Naive thymus-derived CD8-positive, alpha-beta T cell (primary cell): ENCODE measurements around the gene TRAF3IP1. TPM values are rescaled to one million over a fixed set of nuclear protein-coding genes. Genes with fewer than 3 reads are reported as not detected.
A peak's percentile ranks its signal among the peaks of the same experiment; 100 is the strongest.

ENCODE experiments used
- ATAC-seq, 2 donors: fragments of 150-1000 bp; cut with Tn5 transposase in 1 of 2; sonication (Bioruptor Pico), chemical (Tn5 transposase) in 1 of 2; 1 replicate in 1 of 2; 2 replicates in 1 of 2; pipeline ENCODE4 v1.10.0; 2021; ENCODE audit warnings: mild to moderate bottlenecking in 2 of 2, moderate library complexity in 2 of 2
- POLR2A ChIA-PET: fragments of 350-600 bp; sonication (Branson Sonifier 250); formaldehyde crosslinking; loops from one replicate; lab custom pipeline; 2021; ENCODE audit warnings: antibody characterized with exemption; lab: Charles Lee
- DNase-seq, 10 donors: peaks; one replicate each; pipeline versions ENCODE4 v3.0.0 to v3.0.0-alpha.2; 2020 to 2022
- H3K27ac Mint-ChIP-seq, 10 donors: one replicate each; pipeline ENCODE4 v1.8.0; 2020 to 2022; ENCODE audit warnings: mild to moderate bottlenecking in 10 of 10, mixed read lengths in 10 of 10, moderate library complexity in 4 of 10, inconsistent platforms in 1 of 10
- H3K27me3 Mint-ChIP-seq, 5 donors: one replicate each; pipeline ENCODE4 v1.8.0; 2021 to 2022; ENCODE audit warnings: mixed read lengths in 5 of 5
- H3K36me3 Mint-ChIP-seq, 3 donors: one replicate each; pipeline ENCODE4 v1.8.0; 2020 to 2022; ENCODE audit warnings: mixed read lengths in 3 of 3, mild to moderate bottlenecking in 2 of 3, inconsistent platforms in 1 of 3
- H3K4me1 Mint-ChIP-seq, 4 donors: one replicate each; pipeline ENCODE4 v1.8.0; 2021 to 2022; ENCODE audit warnings: mixed read lengths in 4 of 4
- H3K4me3 Mint-ChIP-seq, 10 donors: one replicate each; pipeline ENCODE4 v1.8.0; 2020 to 2022; ENCODE audit warnings: mild to moderate bottlenecking in 10 of 10, mixed read lengths in 10 of 10, moderate library complexity in 6 of 10, inconsistent platforms in 1 of 10
- H3K9me3 Mint-ChIP-seq, 9 donors: one replicate each; pipeline ENCODE4 v1.8.0; 2020 to 2022; ENCODE audit warnings: mixed read lengths in 9 of 9, mild to moderate bottlenecking in 3 of 9, inconsistent platforms in 1 of 9, moderate library complexity in 1 of 9
- polyA plus RNA-seq, 3 donors: library from polyadenylated mRNA; unstranded; fragments of 300-500 nt; fragmentation: Illumina TruSeq; gene quantifications; one replicate each; pipeline ENCODE4 v1.2.3, GENCODE V29; 2021
- total RNA-seq, 8 experiments: library from RNA in 2 of 8; stranded (reverse) in 2 of 8; gene quantifications; one replicate each; pipeline ENCODE4 v1.2.3 and lab custom pipeline; 2021 to 2026

The TRAF3IP1 gene
- total and polyA plus RNA-seq, 5 experiments from 2014 or later: 4.8 to 9.8 (median 6.7) TPM

GRCh38 chr2:238282861-238283738 lies 37.2 kb upstream of the TRAF3IP1 start:
- H3K4me3 Mint-ChIP-seq: peak overlapping the region in 1 of 10 donors; percentile 51
- peak overlapping the region in 3 of 10 donors; percentile 60 to 82 (median 66) for H3K27ac Mint-ChIP-seq
- ATAC-seq: no peak
- no peaks in the 10 kb centered on the region for H3K27me3 Mint-ChIP-seq
- no peak for DNase-seq
- POLR2A ChIA-PET: no interaction called here
- H3K9me3 Mint-ChIP-seq: no peaks in the 10 kb centered on the region
- peaks cover 33 to 68% (median 53%) of the 10 kb centered on the region in 4 donors for H3K4me1 Mint-ChIP-seq
- peaks cover 0 to 4% (median 2%) of the 10 kb centered on the region in 3 donors for H3K36me3 Mint-ChIP-seq

- Mint-ChIP-seq H3K9me3 (no peaks in the 10 kb centered on the region), H3K27ac (peak overlapping the region in 2 of 10 donors; percentile 17 to 99), H3K4me3 (no peak overlapping the region), H3K4me1 (peaks cover 33 to 73% (median 63%) of the 10 kb centered on the region in 4 donors), H3K27me3 (peaks cover 0 to 2% (median 0%) of the 10 kb centered on the region in 5 donors), H3K36me3 (no peaks in the 10 kb centered on the region)
- ATAC-seq (no peak), DNase-seq (no peak)
- POLR2A ChIA-PET: no interaction called here
Observed at GRCh38 chr2:238284802-238285515, 35.4 kb upstream of the TRAF3IP1 start.

GRCh38 chr2:238285653-238286082 lies 34.6 kb upstream of the TRAF3IP1 start:
- ATAC-seq (no peak), DNase-seq (peak in 1 of 10 donors; percentile 9)
- no peaks in the 10 kb centered on the region for H3K9me3 Mint-ChIP-seq
- peak overlapping the region in 2 of 10 donors; percentile 21 to 99 for H3K27ac Mint-ChIP-seq
- peaks cover 0 to 2% (median 0%) of the 10 kb centered on the region in 5 donors for H3K27me3 Mint-ChIP-seq
- peaks cover 28 to 74% (median 66%) of the 10 kb centered on the region in 4 donors for H3K4me1 Mint-ChIP-seq
- POLR2A ChIA-PET: no interaction called here
- no peaks in the 10 kb centered on the region for H3K36me3 Mint-ChIP-seq
- H3K4me3 Mint-ChIP-seq: peak overlapping the region in 2 of 10 donors; percentile 13 to 88

GRCh38 chr2:238286095-238286494 lies 34.2 kb upstream of the TRAF3IP1 start:
- POLR2A ChIA-PET: no interaction called here
- H3K4me1 Mint-ChIP-seq: peaks cover 28 to 73% (median 65%) of the 10 kb centered on the region in 4 donors
- no peaks in the 10 kb centered on the region for H3K9me3 Mint-ChIP-seq
- peaks cover 0 to 2% (median 0%) of the 10 kb centered on the region in 5 donors for H3K27me3 Mint-ChIP-seq
- no peaks in the 10 kb centered on the region for H3K36me3 Mint-ChIP-seq
- DNase-seq (no peak), ATAC-seq (no peak)
- peak overlapping the region in 4 of 10 donors; percentile 10 to 88 (median 48) for H3K4me3 Mint-ChIP-seq
- H3K27ac Mint-ChIP-seq: peak overlapping the region in 6 of 10 donors; percentile 10 to 99 (median 54)

GRCh38 chr2:238286551-238286950 lies 33.8 kb upstream of the TRAF3IP1 start:
- Mint-ChIP-seq H3K36me3 (no peaks in the 10 kb centered on the region), H3K4me3 (peak overlapping the region; percentile 72 to 89 (median 79)), H3K4me1 (peaks cover 28 to 73% (median 63%) of the 10 kb centered on the region in 4 donors), H3K27ac (peak overlapping the region in 7 of 10 donors; percentile 53 to 99 (median 89)), H3K27me3 (peaks cover 0 to 2% (median 0%) of the 10 kb centered on the region in 5 donors), H3K9me3 (no peaks in the 10 kb centered on the region)
- POLR2A ChIA-PET: interaction anchor here (0.6 kb wide), 1 partner anchor 95 kb away, joined by 3 read pairs; no protein-coding TSS in a partner anchor
- no peak for ATAC-seq
- no peak for DNase-seq

- POLR2A ChIA-PET: interaction anchor here (0.6 to 1.3 kb wide), 2 partner anchors 96 to 319 kb away, joined by 3 to 4 read pairs; no protein-coding TSS in a partner anchor
- ATAC-seq (no peak), DNase-seq (peak in 1 of 10 donors; percentile 2)
- peaks cover 28 to 71% (median 59%) of the 10 kb centered on the region in 4 donors for H3K4me1 Mint-ChIP-seq
- no peaks in the 10 kb centered on the region for H3K9me3 Mint-ChIP-seq
- peak overlapping the region; percentile 31 to 99 (median 88) for H3K27ac Mint-ChIP-seq
- H3K4me3 Mint-ChIP-seq: peak overlapping the region; percentile 72 to 89 (median 79)
- no peaks in the 10 kb centered on the region for H3K36me3 Mint-ChIP-seq
- H3K27me3 Mint-ChIP-seq: peaks cover 0 to 2% (median 0%) of the 10 kb centered on the region in 5 donors
Observed at GRCh38 chr2:238286987-238287736, 33.2 kb upstream of the TRAF3IP1 start.

- H3K4me3 Mint-ChIP-seq: peak within 1 kb of the TSS; percentile 88 to 99 (median 93)
- peaks cover 0 to 2% (median 0%) of the 10 kb centered on the region in 5 donors for H3K27me3 Mint-ChIP-seq
- DNase-seq: peak in 7 of 10 donors; percentile 17 to 71 (median 33)
- H3K36me3 Mint-ChIP-seq: no peaks in the 10 kb centered on the region
- ATAC-seq: peak; percentile 13 to 35
- H3K4me1 Mint-ChIP-seq: peaks cover 23 to 62% (median 53%) of the 10 kb centered on the region in 4 donors
- H3K27ac Mint-ChIP-seq: peak within 1 kb of the TSS; percentile 84 to 99 (median 98)
- no peaks in the 10 kb centered on the region for H3K9me3 Mint-ChIP-seq
- POLR2A ChIA-PET: interaction anchor here (0.7 to 1.3 kb wide), 5 partner anchors 25 to 320 kb away, joined by 3 to 4 read pairs (median 3); no protein-coding TSS in a partner anchor
Observed at GRCh38 chr2:238287737-238288649, 32.3 kb upstream of the TRAF3IP1 start, which contains the start of gene PER2. TSS of gene PER2 (minus strand) at chr2:238288610. CDS start at chr2:238277936, 10,674 bp downstream.

- H3K36me3 Mint-ChIP-seq: no peaks in the 10 kb centered on the region
- DNase-seq: peak; percentile 94 to 99 (median 97)
- peak overlapping the region; percentile 88 to 99 (median 93) for H3K4me3 Mint-ChIP-seq
- no peaks in the 10 kb centered on the region for H3K9me3 Mint-ChIP-seq
- peak overlapping the region; percentile 84 to 99 (median 98) for H3K27ac Mint-ChIP-seq
- H3K27me3 Mint-ChIP-seq: peaks cover 0 to 2% (median 0%) of the 10 kb centered on the region in 5 donors
- peak; percentile 88 for ATAC-seq
- POLR2A ChIA-PET: interaction anchor here (0.7 to 1.3 kb wide), 8 partner anchors 24 to 321 kb away, joined by 3 to 6 read pairs (median 4); no protein-coding TSS in a partner anchor
- H3K4me1 Mint-ChIP-seq: peaks cover 14 to 53% (median 45%) of the 10 kb centered on the region in 4 donors
Observed at GRCh38 chr2:238288650-238289573, 31.4 kb upstream of the TRAF3IP1 start.

GRCh38 chr2:238289574-238289973 lies 30.7 kb upstream of the TRAF3IP1 start:
- peaks cover 0 to 2% (median 0%) of the 10 kb centered on the region in 5 donors for H3K27me3 Mint-ChIP-seq
- H3K9me3 Mint-ChIP-seq: no peaks in the 10 kb centered on the region
- peaks cover 14 to 47% (median 42%) of the 10 kb centered on the region in 4 donors for H3K4me1 Mint-ChIP-seq
- H3K36me3 Mint-ChIP-seq: no peaks in the 10 kb centered on the region
- H3K27ac Mint-ChIP-seq: peak overlapping the region; percentile 84 to 99 (median 98)
- ATAC-seq (no peak), DNase-seq (peak in 1 of 10 donors; percentile 13)
- POLR2A ChIA-PET: interaction anchor here (0.9 to 1.3 kb wide), 4 partner anchors 24 to 138 kb away, joined by 3 to 6 read pairs (median 4); no protein-coding TSS in a partner anchor
- H3K4me3 Mint-ChIP-seq: peak overlapping the region; percentile 88 to 99 (median 93)
